Lung (tissue), 12 donors: ENCODE data around the gene IL34. TPM values are rescaled to one million over a fixed set of nuclear protein-coding genes. Genes with fewer than 3 reads are reported as not detected.

Experiments
- ATAC-seq: fragments of 200-7000 bp; cut with Tn5 transposase; one replicate; pipeline ENCODE4 v1.9.1; 2020; ENCODE audit warnings: moderate number of reproducible peaks; ENCODE audit not compliant: insufficient read depth, low FRiP score
- DNase-seq, 3 donors: peaks; one replicate each; pipeline ENCODE4 v3.0.0-alpha.2; 2013 to 2017
- H3K27ac ChIP-seq, 2 donors: one replicate each; pipeline ENCODE4 v1.5.1; 2013; ENCODE audit warnings: mild to moderate bottlenecking in 2 of 2, moderate library complexity in 2 of 2, control low read depth in 1 of 2, inconsistent platforms in 1 of 2, low read depth in 1 of 2, low read length in 1 of 2
- H3K27me3 ChIP-seq, 3 donors: one replicate each; pipeline ENCODE4 v1.5.1; 2013; ENCODE audit warnings: low read length in 2 of 3; ENCODE audit not compliant: control insufficient read depth in 3 of 3, insufficient read depth in 3 of 3
- H3K36me3 ChIP-seq, 4 donors: one replicate each; pipeline ENCODE4 v1.5.1; 2013; ENCODE audit warnings: low read length in 4 of 4, mild to moderate bottlenecking in 1 of 4, moderate library complexity in 1 of 4; ENCODE audit not compliant: control insufficient read depth in 4 of 4, insufficient read depth in 4 of 4
- H3K4me1 ChIP-seq, 5 donors: one replicate each; pipeline ENCODE4 v1.5.1; 2013; ENCODE audit warnings: low read length in 5 of 5, mild to moderate bottlenecking in 2 of 5, moderate library complexity in 1 of 5; ENCODE audit not compliant: control insufficient read depth in 5 of 5, insufficient read depth in 5 of 5
- H3K4me3 ChIP-seq: one replicate; pipeline ENCODE4 v1.5.1; 2013; ENCODE audit warnings: mild to moderate bottlenecking, control low read depth, moderate library complexity
- H3K9ac ChIP-seq, 2 donors: one replicate each; pipeline ENCODE4 v1.5.1; 2013; ENCODE audit warnings: low read length in 2 of 2, control low read depth in 1 of 2; ENCODE audit not compliant: insufficient read depth in 1 of 2
- H3K9me3 ChIP-seq, 4 donors: one replicate each; pipeline ENCODE4 v1.5.1; 2013; ENCODE audit warnings: low read length in 3 of 4, mild to moderate bottlenecking in 1 of 4, moderate library complexity in 1 of 4; ENCODE audit not compliant: control insufficient read depth in 4 of 4, insufficient read depth in 3 of 4
- CTCF ChIP-seq: IDR thresholded peaks from 2 replicates; pipeline ENCODE4 v1.5.1; 2012; ENCODE audit warnings: mild to moderate bottlenecking; ENCODE audit errors: control extremely low read depth, extremely low read depth
- WGBS, 2 donors: extraction: QIAGEN DNeasy Blood & Tissue Kit; methylation state at CpG; one replicate each; pipeline ENCODE4 v1.1.7; 2013; 5-methylcytosine and 5-hydroxymethylcytosine counted together
- polyA plus RNA-seq, 2 donors: library from polyadenylated mRNA; stranded (reverse); fragments of 200-250 nt; gene quantifications; one replicate each; pipeline ENCODE4 v1.2.1, GENCODE V29; 2013
- total RNA-seq, 2 donors: library from RNA; depleted of rRNA in 1 of 2; stranded (reverse); fragments of >200 nt in 1 of 2; gene quantifications; one replicate each; pipeline ENCODE4 v1.2.1, GENCODE V29; 2014 to 2021
- donor health status: control.
- donor health status: control.
- donor health status: Bipolar disorder and iron deficiency.
- donor health status: healthy.
- donor health status: DM: yes; HTN: yes; CAD: no.

The IL34 gene
- total and polyA plus RNA-seq, 4 donors = 1.5 to 13.0 (median 7.1) TPM

GRCh38 chr16:70705056-70705455 lies 58.7 kb downstream of the IL34 start:
- TF ChIP-seq CTCF = no peak
- no peaks in the 10 kb centered on the region for H3K27me3 ChIP-seq
- no peak overlapping the region for H3K9ac ChIP-seq
- H3K36me3 ChIP-seq = peaks cover 0 to 2% (median 0%) of the 10 kb centered on the region in 4 donors
- peaks cover 0 to 58% (median 31%) of the 10 kb centered on the region in 5 donors for H3K4me1 ChIP-seq
- WGBS, 2 donors = 92 to 97% methylated on average over 8 of the region's 8 CpGs
- ATAC-seq = no peak
- peak overlapping the region in 1 of 2 donors; percentile 6 for H3K27ac ChIP-seq
- no peak overlapping the region for H3K4me3 ChIP-seq
- no peak for DNase-seq
- no peaks in the 10 kb centered on the region for H3K9me3 ChIP-seq

GRCh38 chr16:70706948-70707465 lies 60.6 kb downstream of the IL34 start:
- Histone ChIP-seq H3K27me3 (no peaks in the 10 kb centered on the region), H3K9ac (no peak overlapping the region), H3K36me3 (peaks cover 0 to 2% (median 0%) of the 10 kb centered on the region in 4 donors), H3K27ac (peak overlapping the region in 1 of 2 donors; percentile 50), H3K4me1 (peaks cover 0 to 58% (median 36%) of the 10 kb centered on the region in 5 donors), H3K9me3 (no peaks in the 10 kb centered on the region), H3K4me3 (no peak overlapping the region)
- 42 to 70% methylated on average over 7 of the region's 7 CpGs for WGBS, 2 donors
- ATAC-seq (no peak), DNase-seq (peak in 2 of 3 donors; percentile 58 to 69)
- TF ChIP-seq CTCF = no peak

- Histone ChIP-seq H3K9ac (no peak overlapping the region), H3K9me3 (no peaks in the 10 kb centered on the region), H3K27ac (peak overlapping the region in 1 of 2 donors; percentile 71), H3K27me3 (no peaks in the 10 kb centered on the region), H3K36me3 (peaks cover 0 to 2% (median 0%) of the 10 kb centered on the region in 4 donors), H3K4me3 (no peak overlapping the region), H3K4me1 (peaks cover 0 to 58% (median 32%) of the 10 kb centered on the region in 5 donors)
- ATAC-seq (no peak), DNase-seq (no peak)
- 79 to 84% methylated on average over 20 of the region's 20 CpGs for WGBS, 2 donors
- no peak for TF ChIP-seq CTCF
Measured at GRCh38 chr16:70708366-70709246, 62.2 kb downstream of the IL34 start.
